K562 (cell line): Measurements from ENCODE around the gene ITGAE. TPM values are rescaled to one million over a fixed set of nuclear protein-coding genes. Genes with fewer than 3 reads are reported as not detected.

Experiments used
- ETV5 ChIP-seq: sonication (generic); formaldehyde crosslinking; IDR thresholded peaks from 2 replicates; pipeline ENCODE4 v1.4.0; 2020; ENCODE audit warnings: low read depth, mild to moderate bottlenecking, missing genetic modification reagents
- FOXA3 ChIP-seq, 2 experiments: fragments of 450-650 bp in 1 of 2; sonication (generic) in 1 of 2; formaldehyde crosslinking; IDR thresholded peaks in 1 of 2; conservative IDR thresholded peaks in 1 of 2; 2 replicates each; pipeline versions ENCODE4 v1.4.0 to v1.8.0; 2020 to 2022; ENCODE audit warnings: mild to moderate bottlenecking in 2 of 2, missing genetic modification reagents in 1 of 2
- NRF1 ChIP-seq, 2 experiments: fragments of 450-650 bp; IDR thresholded peaks in 1 of 2; conservative IDR thresholded peaks in 1 of 2; 2 replicates each; pipeline ENCODE4 v1.6.1; 2014; ENCODE audit warnings: mild to moderate bottlenecking in 2 of 2
- PTTG1 ChIP-seq: fragments of 450-650 bp; IDR thresholded peaks from 2 replicates; pipeline ENCODE4 v1.6.1; 2016; ENCODE audit warnings: low read depth, mild to moderate bottlenecking, missing genetic modification characterization, missing compliant biosample characterization
- SAFB2 ChIP-seq: fragments of 200-400 bp; formaldehyde crosslinking; IDR thresholded peaks from 2 replicates; pipeline ENCODE4 v1.6.1; 2018; ENCODE audit warnings: borderline replicate concordance, low read length, low read depth, moderate library complexity; ENCODE audit not compliant: severe bottlenecking
- SMAD1 ChIP-seq: fragments of 150-350 bp; IDR thresholded peaks from 2 replicates; pipeline ENCODE4 v1.6.1; 2014; ENCODE audit warnings: low read length, low read depth; ENCODE audit not compliant: partially characterized antibody
- SREBF1 ChIP-seq: fragments of 150-350 bp; IDR thresholded peaks from 2 replicates; pipeline ENCODE4 v1.6.1; 2014; ENCODE audit warnings: antibody characterized with exemption, low read depth, low read length, borderline replicate concordance
- polyA plus RNA-seq, 8 experiments: library from polyadenylated mRNA; depleted of rRNA in 4 of 8; stranded (reverse) in 5 of 8; unstranded in 3 of 8; fragments of >200 nt; fragmentation: Nextera tagmentation in 2 of 8; fragmentation: Illumina TruSeq in 1 of 8; extraction: Ambion mirVana in 2 of 8; extraction: Trizol in 1 of 8; gene quantifications; 2 replicates each; pipeline versions ENCODE4 v1.2.1 to v1.2.3, GENCODE V29; 2011 to 2014; ENCODE audit warnings: inconsistent platforms in 1 of 8, missing spikeins in 1 of 8
- total RNA-seq, 7 experiments: library from RNA; depleted of rRNA in 6 of 7; stranded (reverse); fragments of >200 nt in 6 of 7; fragmentation: Illumina TruSeq in 2 of 7; extraction: Trizol in 2 of 7; gene quantifications; 2 replicates each; pipeline versions ENCODE4 v1.2.1 to v1.2.3, GENCODE V29; 2011 to 2021; ENCODE audit warnings: low replicate concordance in 1 of 7
- TF ChIP-seq, protein P1 (sequence below): fragments of 250-450 bp; sonication (Bioruptor Pico); IDR thresholded peaks from 2 replicates; pipeline ENCODE4 v1.8.0; 2021; ENCODE audit warnings: borderline replicate concordance, mild to moderate bottlenecking, moderate library complexity; ENCODE audit not compliant: poor library complexity, severe bottlenecking
- TF ChIP-seq, protein P2 (sequence below): fragments of 450-650 bp; IDR thresholded peaks from 2 replicates; pipeline ENCODE4 v1.6.1; 2018; ENCODE audit not compliant: partially characterized antibody
- TF ChIP-seq, protein P3 (sequence below): fragments of 250-450 bp; sonication (Bioruptor Pico); IDR thresholded peaks from 2 replicates; pipeline ENCODE4 v1.9.0; 2021; ENCODE audit warnings: mild to moderate bottlenecking, inconsistent platforms
- TF ChIP-seq, protein P4 (sequence below): fragments of 250-450 bp; sonication (Bioruptor Pico); IDR thresholded peaks from 2 replicates; pipeline ENCODE4 v1.4.0; 2020

Gene ITGAE
- total and polyA plus RNA-seq, 9 of the 15 experiments (the other 6 are each of a cell fraction or from before 2014, with no cell fraction given) = 14.8 to 160 (median 27.0) TPM

GRCh38 chr17:3723556-3724377 lies 77.2 kb downstream of the ITGAE start, which contains the start of gene HASPIN (continued):
- TF ChIP-seq, protein P1, sequence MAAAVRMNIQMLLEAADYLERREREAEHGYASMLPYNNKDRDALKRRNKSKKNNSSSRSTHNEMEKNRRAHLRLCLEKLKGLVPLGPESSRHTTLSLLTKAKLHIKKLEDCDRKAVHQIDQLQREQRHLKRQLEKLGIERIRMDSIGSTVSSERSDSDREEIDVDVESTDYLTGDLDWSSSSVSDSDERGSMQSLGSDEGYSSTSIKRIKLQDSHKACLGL (CRISPR knock-in tag) = no peak
- TF ChIP-seq SAFB2 = no peak
- no peak for TF ChIP-seq SREBF1
- TF ChIP-seq FOXA3 (CRISPR knock-in tag; conservative IDR thresholded peaks at IDR 0.05 in 1 of 2, IDR thresholded peaks at IDR 0.05 in 1 of 2) = no peak
- peak; percentile 97 to 98 for TF ChIP-seq NRF1 (conservative IDR thresholded peaks at IDR 0.05 in 1 of 2, IDR thresholded peaks at IDR 0.05 in 1 of 2)
- TF ChIP-seq, protein P2, sequence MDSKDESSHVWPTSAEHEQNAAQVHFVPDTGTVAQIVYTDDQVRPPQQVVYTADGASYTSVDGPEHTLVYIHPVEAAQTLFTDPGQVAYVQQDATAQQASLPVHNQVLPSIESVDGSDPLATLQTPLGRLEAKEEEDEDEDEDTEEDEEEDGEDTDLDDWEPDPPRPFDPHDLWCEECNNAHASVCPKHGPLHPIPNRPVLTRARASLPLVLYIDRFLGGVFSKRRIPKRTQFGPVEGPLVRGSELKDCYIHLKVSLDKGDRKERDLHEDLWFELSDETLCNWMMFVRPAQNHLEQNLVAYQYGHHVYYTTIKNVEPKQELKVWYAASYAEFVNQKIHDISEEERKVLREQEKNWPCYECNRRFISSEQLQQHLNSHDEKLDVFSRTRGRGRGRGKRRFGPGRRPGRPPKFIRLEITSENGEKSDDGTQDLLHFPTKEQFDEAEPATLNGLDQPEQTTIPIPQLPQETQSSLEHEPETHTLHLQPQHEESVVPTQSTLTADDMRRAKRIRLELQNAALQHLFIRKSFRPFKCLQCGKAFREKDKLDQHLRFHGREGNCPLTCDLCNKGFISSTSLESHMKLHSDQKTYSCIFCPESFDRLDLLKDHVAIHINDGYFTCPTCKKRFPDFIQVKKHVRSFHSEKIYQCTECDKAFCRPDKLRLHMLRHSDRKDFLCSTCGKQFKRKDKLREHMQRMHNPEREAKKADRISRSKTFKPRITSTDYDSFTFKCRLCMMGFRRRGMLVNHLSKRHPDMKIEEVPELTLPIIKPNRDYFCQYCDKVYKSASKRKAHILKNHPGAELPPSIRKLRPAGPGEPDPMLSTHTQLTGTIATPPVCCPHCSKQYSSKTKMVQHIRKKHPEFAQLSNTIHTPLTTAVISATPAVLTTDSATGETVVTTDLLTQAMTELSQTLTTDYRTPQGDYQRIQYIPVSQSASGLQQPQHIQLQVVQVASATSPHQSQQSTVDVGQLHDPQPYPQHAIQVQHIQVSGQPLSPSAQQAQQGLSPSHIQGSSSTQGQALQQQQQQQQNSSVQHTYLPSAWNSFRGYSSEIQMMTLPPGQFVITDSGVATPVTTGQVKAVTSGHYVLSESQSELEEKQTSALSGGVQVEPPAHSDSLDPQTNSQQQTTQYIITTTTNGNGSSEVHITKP = no peak
- TF ChIP-seq, protein P3, sequence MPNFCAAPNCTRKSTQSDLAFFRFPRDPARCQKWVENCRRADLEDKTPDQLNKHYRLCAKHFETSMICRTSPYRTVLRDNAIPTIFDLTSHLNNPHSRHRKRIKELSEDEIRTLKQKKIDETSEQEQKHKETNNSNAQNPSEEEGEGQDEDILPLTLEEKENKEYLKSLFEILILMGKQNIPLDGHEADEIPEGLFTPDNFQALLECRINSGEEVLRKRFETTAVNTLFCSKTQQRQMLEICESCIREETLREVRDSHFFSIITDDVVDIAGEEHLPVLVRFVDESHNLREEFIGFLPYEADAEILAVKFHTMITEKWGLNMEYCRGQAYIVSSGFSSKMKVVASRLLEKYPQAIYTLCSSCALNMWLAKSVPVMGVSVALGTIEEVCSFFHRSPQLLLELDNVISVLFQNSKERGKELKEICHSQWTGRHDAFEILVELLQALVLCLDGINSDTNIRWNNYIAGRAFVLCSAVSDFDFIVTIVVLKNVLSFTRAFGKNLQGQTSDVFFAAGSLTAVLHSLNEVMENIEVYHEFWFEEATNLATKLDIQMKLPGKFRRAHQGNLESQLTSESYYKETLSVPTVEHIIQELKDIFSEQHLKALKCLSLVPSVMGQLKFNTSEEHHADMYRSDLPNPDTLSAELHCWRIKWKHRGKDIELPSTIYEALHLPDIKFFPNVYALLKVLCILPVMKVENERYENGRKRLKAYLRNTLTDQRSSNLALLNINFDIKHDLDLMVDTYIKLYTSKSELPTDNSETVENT (CRISPR knock-in tag) = peak; percentile 73; the same call in 1 of the 2 replicates
- no peak for TF ChIP-seq PTTG1 (tag)
- peak; percentile 73 for TF ChIP-seq SMAD1
- TF ChIP-seq ETV5 (CRISPR knock-in tag) = no peak; the same call in 1 of the 2 replicates
- TF ChIP-seq, protein P4, sequence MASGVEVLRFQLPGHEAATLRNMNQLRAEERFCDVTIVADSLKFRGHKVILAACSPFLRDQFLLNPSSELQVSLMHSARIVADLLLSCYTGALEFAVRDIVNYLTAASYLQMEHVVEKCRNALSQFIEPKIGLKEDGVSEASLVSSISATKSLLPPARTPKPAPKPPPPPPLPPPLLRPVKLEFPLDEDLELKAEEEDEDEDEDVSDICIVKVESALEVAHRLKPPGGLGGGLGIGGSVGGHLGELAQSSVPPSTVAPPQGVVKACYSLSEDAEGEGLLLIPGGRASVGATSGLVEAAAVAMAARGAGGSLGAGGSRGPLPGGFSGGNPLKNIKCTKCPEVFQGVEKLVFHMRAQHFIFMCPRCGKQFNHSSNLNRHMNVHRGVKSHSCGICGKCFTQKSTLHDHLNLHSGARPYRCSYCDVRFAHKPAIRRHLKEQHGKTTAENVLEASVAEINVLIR (CRISPR knock-in tag) = no peak
